DMS153 treated with DMSO at 0.1 percent for 48 hours (cell line): Measurements from ENCODE around the gene ADARB1.

Source experiments
- DNase-seq: peaks from one replicate; lab custom pipeline; 2025; ENCODE audit not compliant: unreplicated experiment; lab: John Stamatoyannopoulos, UW

ADARB1 gene

DNA sequence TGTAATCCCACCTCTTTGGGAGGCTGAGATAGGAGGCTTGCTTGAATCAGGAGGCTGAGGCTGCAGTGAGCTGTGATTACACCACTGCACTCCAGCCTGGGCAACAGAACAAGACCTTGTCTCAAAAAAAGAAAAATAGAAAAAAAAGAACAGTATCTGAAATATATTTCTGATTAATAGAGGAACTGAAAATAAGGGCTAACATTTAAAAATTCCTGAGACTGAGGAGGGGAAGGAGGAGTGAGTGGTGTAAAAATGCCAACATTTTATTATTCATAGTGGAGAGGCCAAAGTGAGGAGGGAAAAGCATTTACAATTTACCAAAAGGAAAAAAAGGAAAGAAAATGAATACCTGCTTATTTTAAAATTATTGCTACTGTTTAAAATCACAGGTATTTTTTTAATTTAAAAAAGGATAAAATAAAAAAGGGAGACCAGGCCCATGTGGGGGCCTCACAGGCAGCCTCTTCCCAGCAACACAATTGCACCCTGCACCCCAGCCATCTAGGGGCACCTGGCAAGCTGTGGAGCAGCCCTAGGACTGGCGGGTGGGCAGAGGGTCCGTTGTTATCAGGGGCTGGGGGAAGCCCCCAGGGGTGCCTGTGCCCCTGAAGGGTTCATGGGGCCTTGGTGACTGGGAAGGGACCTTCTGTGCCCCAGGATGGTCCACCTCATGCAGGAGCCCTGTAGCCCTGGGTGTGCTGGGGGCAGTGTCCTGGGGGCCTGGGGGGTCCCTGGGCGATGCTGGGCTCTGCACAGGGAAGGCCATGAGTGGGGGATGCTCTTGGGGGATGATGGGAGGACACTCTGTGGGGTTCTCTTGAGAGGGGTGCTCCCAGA, 34.8 kb upstream of the ADARB1 start:
- no peak for DNase-seq

DNA sequence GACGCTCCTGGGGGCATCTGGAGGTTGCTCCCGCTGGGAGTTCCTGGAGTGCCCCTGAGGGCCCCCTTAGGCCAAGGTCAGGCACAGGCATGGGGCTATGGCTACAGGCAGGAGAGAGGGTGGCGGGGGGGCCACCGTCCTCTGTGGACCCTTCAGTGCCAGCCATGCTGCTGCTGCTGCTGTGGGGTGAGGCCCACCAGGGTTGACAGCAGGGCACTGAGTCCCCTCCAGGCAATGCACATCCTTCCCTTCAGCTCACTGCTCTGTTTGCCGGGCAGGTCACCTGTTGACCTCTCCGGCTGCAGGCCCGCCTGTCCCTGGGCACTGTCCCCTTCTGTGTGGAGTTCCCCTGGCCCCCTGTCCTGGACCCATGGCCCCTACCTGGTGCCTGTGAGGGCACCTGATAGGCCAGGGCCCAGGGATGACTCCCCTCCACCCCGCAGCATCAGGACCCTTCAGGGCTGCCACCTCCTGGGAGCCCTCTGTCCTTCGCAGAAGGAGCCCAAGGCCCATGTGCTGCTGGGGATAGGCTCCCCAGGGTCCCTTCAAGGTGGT, 34.1 kb upstream of the ADARB1 start:
- DNase-seq, result no peak

GRCh38 chr21:45040739-45041138, 33.6 kb upstream of the ADARB1 start:
- no peak for DNase-seq

DNA sequence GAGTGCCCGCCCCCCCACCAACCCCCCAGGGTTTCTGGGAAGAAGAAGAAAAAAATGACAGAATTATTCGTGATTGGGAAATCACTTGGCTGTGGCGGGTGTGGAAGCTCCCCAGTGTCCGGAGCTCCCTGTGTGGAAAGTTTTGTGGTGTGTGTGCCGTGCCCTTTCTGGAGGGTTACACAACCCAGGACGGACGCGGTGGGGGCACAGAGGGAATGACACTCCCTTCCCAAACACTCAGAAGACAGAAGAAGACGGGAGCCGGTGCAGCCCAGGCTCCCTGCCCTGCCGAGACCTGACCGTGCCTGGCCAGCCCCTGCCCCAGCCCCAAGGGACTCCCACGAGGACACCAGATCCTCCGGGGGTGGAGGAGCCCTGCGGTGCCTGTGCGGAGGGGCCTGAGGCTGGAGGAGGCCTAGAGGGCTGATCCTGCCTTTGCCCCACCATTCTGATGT, 33.0 kb upstream of the ADARB1 start:
- no peak for DNase-seq

- no peak for DNase-seq
Observed at GRCh38 chr21:45041984-45042663, 32.3 kb upstream of the ADARB1 start.

GRCh38 chr21:45042664-45043161, 31.7 kb upstream of the ADARB1 start:
- no peak for DNase-seq

DNA sequence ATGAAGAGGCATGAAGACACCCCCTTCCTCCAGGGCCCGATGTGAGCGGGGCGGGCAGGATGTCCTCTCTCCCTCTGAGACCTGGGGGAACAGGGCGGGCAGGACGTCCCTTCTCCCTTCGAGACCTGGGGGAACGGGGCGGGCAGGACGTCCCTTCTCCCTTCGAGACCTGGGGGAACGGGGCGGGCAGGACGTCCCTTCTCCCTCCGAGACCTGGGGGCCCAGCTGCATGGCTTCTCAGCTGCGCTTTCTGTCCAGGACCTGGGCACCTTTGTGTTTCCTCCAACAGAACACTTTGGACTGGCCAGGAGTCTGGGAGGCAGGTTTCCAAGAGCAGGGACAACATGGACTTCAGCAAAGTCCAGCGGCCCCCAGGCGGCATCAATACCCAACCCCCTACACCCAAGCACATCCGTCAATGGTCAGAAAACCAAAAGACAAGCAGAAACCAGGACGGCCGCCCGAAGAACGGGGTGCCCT, 30.8 kb upstream of the ADARB1 start:
- no peak for DNase-seq

DNA sequence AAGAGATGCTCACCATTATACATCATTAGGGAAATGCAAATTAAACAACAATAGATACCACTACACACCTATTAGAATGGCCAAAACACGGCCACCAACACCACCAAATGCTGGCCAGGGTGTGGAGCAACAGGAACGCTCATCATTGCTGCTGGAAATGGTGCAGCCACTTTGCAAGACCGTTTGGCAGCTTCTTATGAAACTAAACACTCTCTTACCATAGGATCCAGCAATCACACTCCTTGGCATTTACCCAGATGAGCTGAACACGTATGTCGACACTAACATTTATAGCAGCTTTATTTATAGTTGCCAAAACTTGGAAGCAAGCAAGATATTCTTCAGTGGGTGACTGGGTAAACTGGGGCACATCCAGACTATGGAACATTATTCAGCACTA, 28.9 kb upstream of the ADARB1 start:
- no peak for DNase-seq

- no peak for DNase-seq
Observed at GRCh38 chr21:45047257-45047656, 27.1 kb upstream of the ADARB1 start.

GRCh38 chr21:45048026-45048698, 26.2 kb upstream of the ADARB1 start:
- no peak for DNase-seq

DNA sequence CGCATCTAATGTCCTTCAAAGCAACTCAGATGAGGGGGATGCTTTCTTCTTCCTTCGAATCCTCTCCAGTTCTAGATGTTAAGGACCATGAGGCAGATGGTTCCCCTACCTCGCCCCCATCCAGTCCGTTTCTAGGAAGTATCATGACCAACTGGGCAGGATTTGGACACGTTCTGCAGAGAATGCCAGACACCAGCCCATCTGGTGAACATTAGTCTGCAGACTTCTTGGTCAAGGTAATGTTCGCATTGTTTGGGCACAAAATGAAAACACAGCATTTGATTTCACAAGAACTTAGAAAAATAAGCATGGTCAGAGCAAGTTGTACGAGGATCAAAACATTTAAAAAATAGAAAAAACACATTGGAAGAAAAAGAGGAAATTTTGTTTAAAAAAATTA, 25.4 kb upstream of the ADARB1 start:
- DNase-seq, result no peak

- DNase-seq, result no peak
Observed at GRCh38 chr21:45049714-45050344, 24.6 kb upstream of the ADARB1 start.

- no peak for DNase-seq
Observed at GRCh38 chr21:45050345-45050796, 24.0 kb upstream of the ADARB1 start.

- no peak for DNase-seq
Observed at GRCh38 chr21:45050797-45051489, 23.4 kb upstream of the ADARB1 start.

DNA sequence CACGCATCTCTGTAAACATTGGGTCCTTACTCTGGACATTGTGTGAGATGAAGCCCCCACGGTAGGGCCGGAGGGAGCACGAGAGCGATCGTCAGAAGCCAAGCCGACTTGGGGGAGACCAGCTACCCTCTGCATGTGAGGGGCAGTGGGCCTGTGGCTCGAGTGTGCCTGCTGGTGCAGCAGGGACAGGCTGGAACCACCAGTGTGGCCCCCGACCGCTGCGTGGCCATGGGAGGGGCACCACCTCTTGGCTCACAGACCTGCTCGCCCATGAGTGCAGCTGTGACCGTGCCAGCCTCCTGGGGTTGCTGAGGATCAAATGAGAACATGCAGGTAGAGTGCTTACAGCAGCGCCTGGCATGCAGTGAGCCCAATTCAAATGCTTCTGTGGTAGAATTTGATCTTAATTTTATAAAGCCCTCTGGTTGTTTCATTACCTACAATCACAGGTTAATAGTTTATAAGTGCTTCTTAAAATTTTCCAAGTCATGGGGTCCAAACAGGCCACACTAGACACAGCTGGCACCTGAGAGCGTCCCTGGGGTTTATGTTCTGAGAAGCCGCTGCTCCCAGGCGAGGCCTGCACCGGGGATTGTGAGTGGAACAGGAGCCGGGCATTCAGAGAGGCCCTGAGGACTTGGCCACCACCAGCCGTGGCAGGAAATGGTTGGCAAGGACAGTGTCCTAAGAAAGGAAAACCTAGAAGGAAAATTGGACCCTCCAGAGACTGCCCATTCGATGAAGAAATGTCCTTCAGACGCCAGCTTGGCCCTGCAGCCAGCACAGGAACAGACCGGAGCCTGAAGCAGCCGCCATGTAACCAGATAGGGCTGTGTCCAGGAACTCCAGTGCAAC, 22.6 kb upstream of the ADARB1 start:
- DNase-seq, result no peak

DNA sequence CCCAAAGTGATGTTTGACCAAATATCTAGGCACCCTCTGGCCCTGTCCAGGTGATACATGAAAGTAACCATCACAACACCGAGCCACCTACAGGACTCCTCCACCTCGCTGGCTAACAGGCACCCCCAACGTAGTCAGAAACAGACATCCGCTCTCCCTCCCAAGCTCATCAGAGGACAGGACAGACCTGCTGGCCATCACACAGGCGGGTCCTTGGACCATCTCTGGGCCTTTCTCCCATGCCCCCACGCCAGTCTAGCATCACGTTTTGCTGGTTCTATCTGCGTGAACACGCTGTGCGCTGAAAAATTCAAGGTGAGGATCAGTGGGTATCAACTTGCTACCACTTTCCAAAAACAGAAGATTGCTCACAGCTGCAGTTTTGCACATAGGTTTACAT, 21.4 kb upstream of the ADARB1 start:
- no peak for DNase-seq

DNA sequence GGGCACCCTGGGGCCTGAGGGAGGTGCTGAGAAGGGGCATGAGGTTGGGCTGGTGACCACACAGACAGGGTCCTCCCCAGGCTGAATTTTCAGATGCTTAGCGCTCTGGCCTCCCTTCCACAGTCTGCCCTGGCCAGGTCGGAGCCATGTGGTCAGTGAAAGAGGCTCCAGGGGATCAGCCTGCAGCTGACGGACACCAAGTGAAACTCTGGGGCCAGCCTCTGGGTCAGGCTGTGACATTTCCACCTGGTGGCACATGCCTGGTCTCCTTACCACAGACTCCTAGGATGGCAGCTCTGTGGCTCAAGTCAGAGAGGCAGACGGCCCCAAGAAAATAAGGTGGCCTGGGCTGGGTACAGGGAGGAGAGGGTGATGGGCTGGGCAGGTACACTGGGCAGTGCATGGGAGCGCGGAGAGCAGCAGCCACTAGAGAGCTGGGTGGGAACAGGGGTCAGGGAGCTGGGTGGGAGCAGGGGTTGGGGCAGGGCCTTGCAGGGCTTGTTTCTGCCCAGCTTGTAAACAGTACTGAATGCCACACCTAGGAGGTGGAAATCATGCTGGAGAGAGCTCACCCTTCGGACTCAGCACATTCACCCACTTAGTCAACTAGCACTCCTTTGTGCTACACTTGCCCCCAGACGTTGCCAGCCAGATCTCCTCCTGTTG, 20.7 kb upstream of the ADARB1 start:
- DNase-seq, result no peak

DNA sequence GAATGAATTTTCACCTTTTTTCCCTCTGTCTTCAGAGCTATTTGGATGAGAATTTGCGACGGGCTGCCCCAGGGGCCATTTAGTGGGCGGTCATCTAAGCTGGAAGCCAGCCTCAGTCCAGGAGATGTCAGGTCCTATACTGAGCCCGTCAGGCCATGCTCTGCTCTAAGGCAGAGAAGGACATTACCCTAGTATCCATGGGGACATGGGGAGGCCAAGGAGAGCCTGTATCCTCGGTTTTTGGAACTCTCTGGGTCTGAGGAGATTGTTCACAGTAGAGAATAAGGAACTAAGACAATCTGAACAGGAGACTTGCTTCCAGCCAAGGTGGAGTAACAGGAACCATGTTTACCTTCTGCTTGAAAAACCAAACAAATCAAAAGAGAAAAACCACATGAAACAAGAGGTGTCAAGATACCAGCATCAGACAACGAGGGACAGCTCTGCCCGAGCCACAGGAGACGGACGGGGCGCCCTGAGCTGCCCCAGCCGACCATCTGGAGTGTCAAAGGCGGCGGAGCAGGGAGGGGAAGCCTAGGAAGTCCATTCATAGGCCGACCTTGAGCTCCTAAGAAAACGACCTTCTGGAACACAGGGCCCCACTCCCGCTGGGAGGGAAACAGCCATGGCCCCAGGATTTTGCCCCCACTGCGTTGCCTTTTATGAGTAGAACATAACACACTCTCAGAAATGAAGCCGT, 20.0 kb upstream of the ADARB1 start:
- DNase-seq, result no peak
